Measurements from ENCODE around the gene CRACDL.

- TF ChIP-seq POLR2A (IDR thresholded peaks at IDR 0.05): no peak
- no peak for TF ChIP-seq CTCF (IDR thresholded peaks at IDR 0.05)
Observed at GRCh38 chr2:98751748-98752147, 184.3 kb downstream of the CRACDL start.

All from adrenal gland (tissue), 5 donors.